Peyer's patch (tissue), 4 donors: ENCODE results near the gene ZNF500. TPM values are rescaled to one million over a fixed set of nuclear protein-coding genes. Genes with fewer than 3 reads are reported as not detected.

Experiments
- DNase-seq, 3 donors: peaks; one replicate each; pipeline ENCODE4 v3.0.0-alpha.2; 2017 to 2019
- H3K27ac ChIP-seq, 4 donors: fragments of 200-600 bp; sonication (generic); one replicate each; pipeline ENCODE4 v1.5.1; 2016 to 2019
- H3K27me3 ChIP-seq, 2 donors: fragments of 200-600 bp; sonication (generic); one replicate each; pipeline ENCODE4 v1.5.1; 2019
- H3K36me3 ChIP-seq, 3 donors: fragments of 200-600 bp; sonication (generic); one replicate each; pipeline ENCODE4 v1.5.1; 2016 to 2019
- H3K4me1 ChIP-seq, 4 donors: fragments of 200-600 bp; sonication (generic); one replicate each; pipeline ENCODE4 v1.5.1; 2016 to 2019
- H3K4me3 ChIP-seq, 4 donors: fragments of 200-600 bp; sonication (generic); 1 replicate in 3 of 4; 2 replicates in 1 of 4; pipeline ENCODE4 v1.5.1; 2016 to 2019; ENCODE audit warnings: mild to moderate bottlenecking in 1 of 4
- H3K9me3 ChIP-seq, 4 donors: fragments of 200-600 bp; sonication (generic); one replicate each; pipeline ENCODE4 v1.5.1; 2016 to 2019; ENCODE audit warnings: mild to moderate bottlenecking in 1 of 4
- CTCF ChIP-seq, 6 experiments: fragments of 450-650 bp in 4 of 6; fragments of 200-600 bp in 2 of 6; sonication (generic) in 1 of 6; IDR thresholded peaks; one replicate each; pipeline ENCODE4 v1.5.1; 2017 to 2019; ENCODE audit warnings: antibody characterized with exemption in 6 of 6, mild to moderate bottlenecking in 3 of 6, moderate library complexity in 1 of 6
- POLR2A ChIP-seq, 2 donors: fragments of 450-650 bp; IDR thresholded peaks; one replicate each; pipeline ENCODE4 v1.5.1; 2017; ENCODE audit warnings: antibody characterized with exemption in 2 of 2, mild to moderate bottlenecking in 2 of 2, moderate library complexity in 2 of 2
- total RNA-seq, 4 donors: library from RNA; depleted of rRNA; stranded (reverse); fragments of >200 nt; gene quantifications; one replicate each; pipeline ENCODE4 v1.1.0, GENCODE V29; 2016

The ZNF500 gene
- total RNA-seq, 4 donors from 2014 or later, result 4.1 to 24.8 (median 14.5) TPM

GRCh38 chr16:4783251-4783950 lies 16.4 kb upstream of the ZNF500 start:
- Histone ChIP-seq H3K27ac (no peak overlapping the region), H3K4me3 (no peak overlapping the region), H3K9me3 (no peaks in the 10 kb centered on the region), H3K36me3 (no peaks in the 10 kb centered on the region), H3K4me1 (no peaks in the 10 kb centered on the region), H3K27me3 (no peaks in the 10 kb centered on the region)
- no peak for DNase-seq
- TF ChIP-seq POLR2A (IDR thresholded peaks at IDR 0.05) (no peak), CTCF (IDR thresholded peaks at IDR 0.05) (no peak)

GRCh38 chr16:4780235-4780634 lies 13.3 kb upstream of the ZNF500 start:
- H3K27ac ChIP-seq, result no peak overlapping the region
- no peaks in the 10 kb centered on the region for H3K4me1 ChIP-seq
- TF ChIP-seq CTCF (IDR thresholded peaks at IDR 0.05) (no peak), POLR2A (IDR thresholded peaks at IDR 0.05) (no peak)
- H3K27me3 ChIP-seq, result no peaks in the 10 kb centered on the region
- no peaks in the 10 kb centered on the region for H3K9me3 ChIP-seq
- H3K36me3 ChIP-seq, result no peaks in the 10 kb centered on the region
- H3K4me3 ChIP-seq, result no peak overlapping the region
- no peak for DNase-seq

- no peaks in the 10 kb centered on the region for H3K36me3 ChIP-seq
- no peak for TF ChIP-seq POLR2A (IDR thresholded peaks at IDR 0.05)
- TF ChIP-seq CTCF (IDR thresholded peaks at IDR 0.05), result no peak
These were observed 11.1 kb upstream of the ZNF500 start for GRCh38 chr16:4778050-4778392.

GRCh38 chr16:4777339-4778049 lies 10.5 kb upstream of the ZNF500 start:
- no peak for TF ChIP-seq POLR2A (IDR thresholded peaks at IDR 0.05)
- TF ChIP-seq CTCF (IDR thresholded peaks at IDR 0.05), result no peak
- DNase-seq, result no peak
- Histone ChIP-seq H3K4me1 (no peaks in the 10 kb centered on the region), H3K4me3 (no peak overlapping the region), H3K9me3 (no peaks in the 10 kb centered on the region), H3K27me3 (no peaks in the 10 kb centered on the region), H3K36me3 (no peaks in the 10 kb centered on the region), H3K27ac (no peak overlapping the region)

More at GRCh38 chr16:4778050-4778392, 11.1 kb upstream of the ZNF500 start:
- no peaks in the 10 kb centered on the region for H3K27me3 ChIP-seq
- no peaks in the 10 kb centered on the region for H3K4me1 ChIP-seq
- DNase-seq, result no peak
- no peak overlapping the region for H3K4me3 ChIP-seq
- no peaks in the 10 kb centered on the region for H3K9me3 ChIP-seq
- no peak overlapping the region for H3K27ac ChIP-seq

GRCh38 chr16:4776141-4776705 lies 9.3 kb upstream of the ZNF500 start:
- TF ChIP-seq CTCF (IDR thresholded peaks at IDR 0.05), result no peak
- TF ChIP-seq POLR2A (IDR thresholded peaks at IDR 0.05), result no peak
- H3K4me3 ChIP-seq, result no peak overlapping the region
- H3K27me3 ChIP-seq, result no peaks in the 10 kb centered on the region
- no peaks in the 10 kb centered on the region for H3K36me3 ChIP-seq
- H3K4me1 ChIP-seq, result no peaks in the 10 kb centered on the region
- no peaks in the 10 kb centered on the region for H3K9me3 ChIP-seq
- H3K27ac ChIP-seq, result no peak overlapping the region
- DNase-seq, result no peak
